Measurements from ENCODE around the gene TBC1D5.
A peak's percentile ranks its signal among the peaks of the same experiment; 100 is the strongest.
"Not testable (repeated sequence)": the region's sequence is repeated elsewhere in the genome, so short reads cannot be mapped to it uniquely, and the experiment has no call there.

TBC1D5 gene

DNA sequence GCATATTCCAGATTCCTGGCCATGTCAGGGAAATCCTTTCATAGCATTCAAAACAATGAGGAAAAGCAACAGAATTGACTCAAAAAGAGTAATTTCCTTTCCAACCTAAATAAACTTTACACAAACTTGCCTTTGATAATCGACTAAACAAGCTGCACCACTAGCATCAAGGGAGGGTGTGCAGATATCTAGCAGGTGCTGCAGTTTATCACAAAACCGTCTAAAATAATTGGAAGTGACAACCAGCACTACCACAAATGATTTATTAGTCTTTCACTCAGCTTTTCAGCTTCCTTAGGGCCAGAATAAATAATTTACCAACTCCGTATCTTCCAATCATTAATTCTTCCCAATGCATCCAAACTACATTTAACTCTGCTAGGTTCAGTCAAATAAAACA is 71.7 kb downstream of the TBC1D5 start:
- DNase-seq (ENCODE audit: low read depth): no peak
- H3K4me3 ChIP-seq (ENCODE audit: low read depth, low read length): no peak overlapping the region
- TF ChIP-seq, protein P1, sequence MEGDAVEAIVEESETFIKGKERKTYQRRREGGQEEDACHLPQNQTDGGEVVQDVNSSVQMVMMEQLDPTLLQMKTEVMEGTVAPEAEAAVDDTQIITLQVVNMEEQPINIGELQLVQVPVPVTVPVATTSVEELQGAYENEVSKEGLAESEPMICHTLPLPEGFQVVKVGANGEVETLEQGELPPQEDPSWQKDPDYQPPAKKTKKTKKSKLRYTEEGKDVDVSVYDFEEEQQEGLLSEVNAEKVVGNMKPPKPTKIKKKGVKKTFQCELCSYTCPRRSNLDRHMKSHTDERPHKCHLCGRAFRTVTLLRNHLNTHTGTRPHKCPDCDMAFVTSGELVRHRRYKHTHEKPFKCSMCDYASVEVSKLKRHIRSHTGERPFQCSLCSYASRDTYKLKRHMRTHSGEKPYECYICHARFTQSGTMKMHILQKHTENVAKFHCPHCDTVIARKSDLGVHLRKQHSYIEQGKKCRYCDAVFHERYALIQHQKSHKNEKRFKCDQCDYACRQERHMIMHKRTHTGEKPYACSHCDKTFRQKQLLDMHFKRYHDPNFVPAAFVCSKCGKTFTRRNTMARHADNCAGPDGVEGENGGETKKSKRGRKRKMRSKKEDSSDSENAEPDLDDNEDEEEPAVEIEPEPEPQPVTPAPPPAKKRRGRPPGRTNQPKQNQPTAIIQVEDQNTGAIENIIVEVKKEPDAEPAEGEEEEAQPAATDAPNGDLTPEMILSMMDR (IDR thresholded peaks at IDR 0.05; ENCODE audit: control insufficient read depth, extremely low read depth, insufficient read depth): no peak

DNA sequence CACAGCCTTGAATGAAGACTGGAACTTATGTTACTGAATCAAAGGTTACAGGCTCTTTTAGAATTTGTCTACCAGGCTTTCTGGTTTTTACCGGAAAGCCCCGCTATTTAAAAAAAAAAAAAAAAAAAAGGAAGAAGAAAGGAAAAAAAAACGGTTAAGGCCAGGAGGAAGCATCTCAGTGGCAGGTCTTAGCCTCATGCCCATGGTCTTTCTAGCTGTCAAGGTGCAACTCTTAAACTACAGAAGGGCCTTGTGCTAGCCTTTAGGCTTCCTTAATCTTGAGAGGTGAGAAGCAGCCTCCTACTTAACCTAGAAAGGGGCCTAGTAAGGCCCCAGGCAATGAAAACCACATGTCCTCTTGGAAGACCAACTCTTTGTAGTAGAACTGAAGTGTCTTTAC is 77.5 kb downstream of the TBC1D5 start:
- DNase-seq (ENCODE audit: low read depth): no peak
- no peak overlapping the region for H3K4me3 ChIP-seq (ENCODE audit: low read depth, low read length)
- TF ChIP-seq, protein P1 (IDR thresholded peaks at IDR 0.05; ENCODE audit: control insufficient read depth, extremely low read depth, insufficient read depth): no peak

DNA sequence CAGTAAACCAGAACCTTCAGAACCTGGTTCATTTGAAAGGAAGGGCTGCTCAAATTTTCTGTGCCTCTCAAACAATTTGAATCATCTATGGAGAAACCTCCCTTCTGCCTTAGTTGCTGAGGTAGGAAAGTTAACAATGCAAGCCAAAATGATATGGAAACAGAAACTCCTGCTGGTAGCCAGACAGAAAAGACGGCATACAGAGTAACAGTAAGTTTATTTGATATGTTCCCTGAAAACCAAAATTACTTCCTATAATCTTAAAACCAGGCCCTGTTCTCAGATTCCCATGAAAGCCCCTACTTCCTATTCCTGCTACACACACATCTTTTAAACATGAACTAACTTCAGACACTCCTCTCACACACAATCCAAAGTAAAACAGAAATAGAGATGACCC is 86.2 kb downstream of the TBC1D5 start:
- H3K4me3 ChIP-seq (ENCODE audit: low read depth, low read length): no peak overlapping the region
- no peak for DNase-seq (ENCODE audit: low read depth)
- TF ChIP-seq, protein P1 (IDR thresholded peaks at IDR 0.05; ENCODE audit: control insufficient read depth, extremely low read depth, insufficient read depth): no peak

DNA sequence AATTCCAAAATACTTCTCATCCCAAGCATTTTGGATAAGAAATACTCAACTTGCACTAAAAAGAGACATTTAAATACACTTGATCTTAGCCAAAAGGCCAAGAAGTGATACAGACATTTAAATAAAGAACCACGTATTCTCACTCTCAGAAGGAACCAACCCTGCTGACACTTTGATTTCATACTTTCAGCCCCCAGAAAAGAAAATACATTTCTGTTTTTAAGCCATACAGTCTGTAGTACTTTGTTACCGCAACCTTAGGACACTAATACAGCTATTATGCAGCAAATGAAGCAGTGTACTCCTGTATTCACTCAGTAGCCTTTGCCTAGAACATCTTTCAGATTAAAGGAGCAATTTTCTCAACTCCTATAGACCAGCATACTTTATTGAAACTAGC is 86.7 kb downstream of the TBC1D5 start:
- H3K4me3 ChIP-seq (ENCODE audit: low read depth, low read length): no peak overlapping the region
- TF ChIP-seq, protein P1 (IDR thresholded peaks at IDR 0.05; ENCODE audit: control insufficient read depth, extremely low read depth, insufficient read depth): no peak
- no peak for DNase-seq (ENCODE audit: low read depth)

DNA sequence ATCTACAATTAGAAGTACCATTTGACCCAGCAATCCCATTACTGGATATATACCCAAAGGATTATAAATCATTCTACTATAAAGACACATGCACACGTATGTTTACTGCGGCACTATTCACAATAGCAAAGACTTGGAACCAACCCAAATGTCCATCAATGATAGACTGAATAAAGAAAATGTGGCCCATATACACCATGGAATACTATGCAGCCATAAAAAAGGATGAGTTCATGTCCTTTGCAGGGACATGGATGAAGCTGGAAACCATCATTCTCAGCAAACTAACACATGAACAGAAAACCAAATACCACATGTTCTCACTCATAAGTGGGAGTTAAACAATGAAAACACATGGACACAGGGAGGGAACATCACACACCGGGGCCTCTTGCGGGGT is 92.7 kb downstream of the TBC1D5 start:
- H3K4me3 ChIP-seq (ENCODE audit: low read depth, low read length); DNase-seq (ENCODE audit: low read depth): not testable (repeated sequence)

DNA sequence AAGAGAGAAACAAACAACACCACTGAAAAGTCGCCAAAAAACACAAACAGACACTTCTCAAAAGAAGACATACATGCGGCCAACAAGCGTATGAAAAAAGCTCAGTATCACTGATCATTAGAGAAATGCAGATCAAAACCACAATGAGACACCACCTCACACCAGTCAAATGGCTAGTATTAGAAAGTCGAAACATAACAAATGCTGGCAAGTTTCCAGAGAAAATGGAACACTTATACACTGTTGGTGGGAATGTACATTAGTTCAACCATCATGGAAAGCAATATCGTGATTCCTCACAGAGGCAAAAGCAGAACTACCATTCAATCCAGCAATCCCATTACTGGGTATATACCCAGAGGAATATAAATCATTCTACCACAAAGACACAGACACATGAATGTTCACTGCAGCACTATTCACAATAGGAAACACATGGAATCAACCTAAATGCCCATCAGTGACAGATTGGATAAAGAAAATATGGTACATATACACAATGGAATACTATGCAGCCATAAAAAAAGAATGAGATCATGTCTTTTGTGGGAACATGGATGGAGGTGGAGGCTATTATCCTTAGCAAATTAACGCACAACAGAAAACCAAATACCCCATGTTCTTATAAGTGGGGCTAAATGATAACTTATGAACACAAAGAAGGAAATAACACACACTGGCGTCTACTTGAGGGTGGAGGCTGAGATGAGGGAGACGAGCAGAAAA is 93.6 kb downstream of the TBC1D5 start:
- H3K4me3 ChIP-seq (ENCODE audit: low read depth, low read length): not testable (repeated sequence)
- DNase-seq (ENCODE audit: low read depth): peak; percentile 79

DNA sequence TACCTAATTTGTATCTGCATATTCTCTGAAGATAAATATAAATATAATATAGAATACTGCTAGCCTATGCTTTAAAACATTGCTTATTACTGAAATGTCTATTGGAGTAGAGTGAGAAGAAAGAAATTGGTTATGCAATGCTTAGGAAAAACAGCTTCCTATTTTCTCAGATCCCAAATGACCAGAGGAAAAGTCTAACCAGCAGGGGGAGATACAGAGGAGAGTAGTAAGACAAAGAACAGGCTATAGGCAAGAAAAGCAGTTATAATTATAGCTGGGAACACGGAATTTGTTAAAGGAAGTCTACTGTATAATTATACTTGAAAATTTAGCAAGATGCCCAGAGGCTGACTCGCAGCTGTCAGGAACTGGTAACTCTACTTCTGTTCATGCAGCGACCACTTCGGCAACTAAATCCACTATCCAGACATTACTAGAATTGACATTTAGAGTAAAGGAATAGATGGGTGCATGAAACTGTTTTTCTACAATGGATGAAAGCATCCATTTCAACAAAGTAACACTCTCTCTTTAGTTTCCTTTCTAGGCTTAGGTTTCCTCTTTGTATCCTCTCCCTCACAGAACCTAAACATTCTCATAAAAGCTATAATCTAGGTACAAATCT is 97.2 kb downstream of the TBC1D5 start:
- DNase-seq (ENCODE audit: low read depth): peak; percentile 27
- TF ChIP-seq, protein P1 (IDR thresholded peaks at IDR 0.05; ENCODE audit: control insufficient read depth, extremely low read depth, insufficient read depth): peak; percentile 65

DNA sequence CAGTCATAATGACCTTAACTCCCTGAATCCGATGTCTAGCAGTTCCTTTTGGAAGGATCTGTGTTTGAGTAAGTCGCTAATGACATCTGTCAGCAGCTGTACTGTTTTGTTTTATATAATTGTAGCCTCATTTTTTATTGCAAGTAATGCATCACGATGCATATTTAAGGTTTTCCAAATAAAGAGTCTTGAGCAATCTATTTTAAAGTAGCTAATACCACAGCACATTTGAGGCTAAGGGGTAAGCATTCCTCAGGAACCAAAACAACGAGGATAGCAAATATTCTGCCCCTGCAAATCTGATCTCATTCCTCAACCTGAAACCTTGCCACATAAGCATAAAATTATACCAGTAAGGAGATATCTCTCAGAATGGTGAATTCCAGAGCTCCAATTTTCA is 98.7 kb downstream of the TBC1D5 start:
- no peak overlapping the region for H3K4me3 ChIP-seq (ENCODE audit: low read depth, low read length)
- TF ChIP-seq, protein P1 (IDR thresholded peaks at IDR 0.05; ENCODE audit: control insufficient read depth, extremely low read depth, insufficient read depth): no peak
- DNase-seq (ENCODE audit: low read depth): no peak

More for the DNA sequence above, 97.2 kb downstream of the TBC1D5 start:
- no peak overlapping the region for H3K4me3 ChIP-seq (ENCODE audit: low read depth, low read length)
